LNCaP clone FGC (cell line): Measurements from ENCODE around the gene FHIT.

Experiments
- DNase-seq: peaks from one replicate; pipeline ENCODE4 v3.0.0-alpha.2; 2011; ENCODE audit warnings: low read depth
- H3K4me3 ChIP-seq: 2 replicates; pipeline ENCODE4 v1.5.1; 2011; ENCODE audit warnings: mild to moderate bottlenecking, low read depth, low read length, control low read depth
- TF ChIP-seq, protein P1 (sequence below): IDR thresholded peaks from 2 replicates; pipeline ENCODE4 v1.5.1; 2012; ENCODE audit warnings: mild to moderate bottlenecking; ENCODE audit not compliant: control insufficient read depth, insufficient read depth; ENCODE audit errors: extremely low read depth

Gene FHIT

DNA sequence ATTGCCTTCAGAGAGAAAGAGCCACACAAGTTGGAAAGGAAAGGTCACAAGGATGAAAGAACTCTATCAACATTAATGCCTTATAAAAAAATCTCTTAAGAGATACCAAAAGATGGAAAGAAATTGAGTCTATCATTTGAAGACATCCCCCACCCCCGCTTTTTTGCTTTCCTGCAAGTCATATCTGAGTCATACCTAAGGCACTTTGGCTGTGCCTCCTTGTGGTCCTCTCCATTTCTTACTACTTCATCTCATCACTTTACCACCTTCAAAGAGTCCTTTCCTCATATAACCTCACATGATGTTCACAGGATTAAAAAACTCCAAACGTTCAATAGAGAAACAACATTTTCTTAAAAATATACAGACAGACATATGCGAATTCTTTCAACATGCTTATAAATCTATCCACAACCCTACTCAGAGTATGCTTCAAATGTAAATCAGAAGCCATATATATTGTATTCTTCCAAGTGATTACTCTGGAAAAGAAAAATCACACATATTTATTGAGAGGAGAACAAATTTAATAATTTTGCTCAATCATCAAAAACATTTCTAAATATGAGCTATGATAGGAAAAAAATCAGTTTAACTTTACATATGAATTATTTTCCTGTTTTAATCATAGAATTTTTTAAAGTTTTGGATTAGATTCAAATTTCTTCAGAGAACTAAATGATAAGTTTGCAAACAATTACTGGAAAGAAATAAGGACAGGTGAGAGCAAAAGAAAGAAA lies 1197.6 kb downstream of the FHIT start:
- TF ChIP-seq, protein P1, sequence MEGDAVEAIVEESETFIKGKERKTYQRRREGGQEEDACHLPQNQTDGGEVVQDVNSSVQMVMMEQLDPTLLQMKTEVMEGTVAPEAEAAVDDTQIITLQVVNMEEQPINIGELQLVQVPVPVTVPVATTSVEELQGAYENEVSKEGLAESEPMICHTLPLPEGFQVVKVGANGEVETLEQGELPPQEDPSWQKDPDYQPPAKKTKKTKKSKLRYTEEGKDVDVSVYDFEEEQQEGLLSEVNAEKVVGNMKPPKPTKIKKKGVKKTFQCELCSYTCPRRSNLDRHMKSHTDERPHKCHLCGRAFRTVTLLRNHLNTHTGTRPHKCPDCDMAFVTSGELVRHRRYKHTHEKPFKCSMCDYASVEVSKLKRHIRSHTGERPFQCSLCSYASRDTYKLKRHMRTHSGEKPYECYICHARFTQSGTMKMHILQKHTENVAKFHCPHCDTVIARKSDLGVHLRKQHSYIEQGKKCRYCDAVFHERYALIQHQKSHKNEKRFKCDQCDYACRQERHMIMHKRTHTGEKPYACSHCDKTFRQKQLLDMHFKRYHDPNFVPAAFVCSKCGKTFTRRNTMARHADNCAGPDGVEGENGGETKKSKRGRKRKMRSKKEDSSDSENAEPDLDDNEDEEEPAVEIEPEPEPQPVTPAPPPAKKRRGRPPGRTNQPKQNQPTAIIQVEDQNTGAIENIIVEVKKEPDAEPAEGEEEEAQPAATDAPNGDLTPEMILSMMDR = no peak
- no peak for DNase-seq
- H3K4me3 ChIP-seq = no peak overlapping the region

DNA sequence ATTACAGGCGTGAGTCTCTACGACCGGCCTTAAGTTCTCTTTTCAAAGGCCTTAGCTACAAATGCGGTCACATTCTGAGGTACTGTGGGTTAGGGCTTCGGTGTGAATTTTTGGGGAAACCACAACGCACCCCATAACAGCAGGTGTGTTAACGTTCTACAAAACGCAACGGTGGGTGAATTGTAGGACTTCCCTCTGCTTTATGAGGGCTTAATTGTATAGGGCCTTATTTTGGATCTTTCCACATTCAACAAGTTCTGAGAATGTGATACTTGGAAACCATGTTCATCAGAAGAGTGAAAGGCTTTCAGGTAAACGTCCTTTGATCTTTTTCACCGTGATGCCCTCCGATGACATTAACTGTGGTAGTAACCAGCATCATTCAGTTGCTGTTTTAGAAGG lies 1202.8 kb downstream of the FHIT start:
- no peak for DNase-seq
- H3K4me3 ChIP-seq = no peak overlapping the region
- TF ChIP-seq, protein P1 = no peak

GRCh38 chr3:60047426-60048200 lies 1203.6 kb downstream of the FHIT start:
- no peak for DNase-seq
- H3K4me3 ChIP-seq = no peak overlapping the region
- TF ChIP-seq, protein P1 = no peak

GRCh38 chr3:60046210-60046609 lies 1205.0 kb downstream of the FHIT start:
- no peak overlapping the region for H3K4me3 ChIP-seq
- no peak for DNase-seq
- TF ChIP-seq, protein P1 = no peak

DNA sequence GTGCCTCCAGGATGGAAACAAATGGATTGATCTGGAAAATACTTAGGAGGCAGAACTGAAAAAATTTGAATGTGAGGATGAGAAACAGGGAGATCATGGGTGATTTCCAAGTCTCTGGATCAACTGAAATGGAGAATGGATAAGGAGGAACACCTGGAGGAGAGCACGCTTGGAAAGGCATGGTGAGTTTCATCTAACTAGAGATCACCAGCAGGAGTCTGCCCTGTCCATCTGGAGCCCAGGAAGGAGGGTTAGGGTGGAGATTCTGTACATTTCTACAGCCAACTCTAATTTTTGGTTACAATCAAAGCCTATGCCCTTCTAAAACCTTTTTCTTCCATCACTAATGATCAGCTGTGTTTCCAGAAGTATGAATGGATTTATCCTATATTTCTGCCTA lies 1205.6 kb downstream of the FHIT start:
- TF ChIP-seq, protein P1 = no peak
- DNase-seq = no peak
- no peak overlapping the region for H3K4me3 ChIP-seq

DNA sequence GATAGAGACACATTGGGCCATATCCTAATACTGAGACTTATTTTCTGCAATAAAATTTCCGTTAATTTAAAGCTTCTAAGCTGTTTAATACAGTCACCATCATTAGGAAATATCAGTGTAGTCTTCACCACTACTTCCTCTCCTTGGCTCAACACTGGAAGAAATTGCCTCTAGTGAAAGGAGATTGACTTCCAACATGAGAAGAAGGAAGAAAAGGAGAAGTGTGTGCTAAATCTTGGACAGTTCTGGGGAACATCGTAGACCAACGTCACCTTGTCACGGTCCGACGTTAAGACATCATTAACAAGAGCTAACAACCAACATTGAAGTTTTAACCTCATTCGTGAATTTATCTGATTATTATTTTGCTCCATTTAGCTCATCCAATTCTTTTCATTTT lies 1214.4 kb downstream of the FHIT start:
- H3K4me3 ChIP-seq = no peak overlapping the region
- TF ChIP-seq, protein P1 = no peak
- no peak for DNase-seq

DNA sequence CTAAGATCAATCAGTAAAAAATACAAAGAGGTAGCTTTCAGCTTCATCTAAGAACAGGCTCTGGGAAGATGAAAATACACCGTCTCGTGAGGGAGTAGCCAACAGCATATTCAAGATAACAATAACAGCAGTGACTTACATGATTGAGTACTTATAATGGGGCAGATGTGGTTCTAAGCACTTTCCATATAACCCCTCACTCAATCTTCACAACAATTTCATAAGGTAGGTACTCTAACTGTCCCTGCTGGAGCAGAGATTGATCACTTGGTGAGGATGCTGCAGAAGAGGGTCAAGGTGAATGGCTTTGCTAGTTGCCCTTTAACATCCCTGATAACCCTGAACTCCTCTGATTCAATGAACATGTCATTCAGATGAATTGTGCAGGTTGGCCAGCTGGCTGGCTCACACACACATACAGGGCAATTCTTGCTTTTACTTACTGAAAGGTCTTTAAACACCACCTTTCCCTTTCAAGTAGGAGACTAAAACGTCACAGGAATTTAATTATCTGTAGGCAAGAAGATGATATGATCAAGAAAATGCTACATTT lies 1217.3 kb downstream of the FHIT start:
- H3K4me3 ChIP-seq = no peak overlapping the region
- TF ChIP-seq, protein P1 = no peak
- DNase-seq = no peak
